GM21825 (cell line): ENCODE data around the gene NEB.
"Not testable (repeated sequence)": the region's sequence is repeated elsewhere in the genome, so short reads cannot be mapped to it uniquely, and the experiment has no call there.

ENCODE experiments used
- ATAC-seq: cut with Tn5 transposase; IDR thresholded peaks from one replicate; pipeline ENCODE4 v1.9.1; 2021; ENCODE audit warnings: mild to moderate bottlenecking, moderate library complexity; ENCODE audit not compliant: unreplicated experiment

NEB gene

DNA sequence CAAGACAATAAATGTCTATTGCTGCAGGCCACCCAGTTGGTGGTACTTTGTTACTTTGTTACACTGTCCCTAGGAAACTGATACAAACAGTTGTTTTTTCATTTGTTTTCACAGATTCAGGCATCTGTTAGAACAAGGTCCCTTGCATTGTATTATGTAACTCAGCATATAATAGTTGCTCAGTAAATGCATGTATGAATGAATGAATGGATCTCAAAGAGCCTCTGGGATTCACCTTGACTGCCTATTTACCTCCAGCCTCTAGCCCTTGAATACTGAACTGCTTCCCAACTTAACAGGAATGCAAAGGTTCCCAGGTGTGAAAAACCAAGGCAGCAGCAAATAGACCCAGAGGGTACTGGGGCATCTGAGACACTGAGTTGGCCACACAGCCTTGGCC, 27.4 kb upstream of the NEB start:
- no peak for ATAC-seq

DNA sequence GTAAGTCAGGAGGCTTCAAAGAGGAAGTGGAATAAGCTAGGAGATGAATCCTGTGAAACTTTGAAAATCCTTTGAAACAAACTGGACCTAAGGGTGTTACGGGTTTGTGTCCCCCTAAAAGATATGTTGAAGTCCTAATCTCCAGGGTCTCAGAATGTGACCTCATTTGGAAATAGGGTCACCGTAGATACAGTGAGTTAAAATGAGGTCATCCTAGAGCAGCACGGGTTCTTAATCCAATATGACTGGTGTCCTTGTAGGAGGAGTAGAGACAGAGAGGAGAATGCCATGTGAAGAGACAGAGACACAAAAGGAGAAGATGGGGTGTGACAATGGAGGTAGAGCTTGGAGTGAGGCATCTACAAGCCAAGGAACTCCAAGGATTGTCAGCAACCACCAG, 26.9 kb upstream of the NEB start:
- no peak for ATAC-seq

GRCh38 chr2:151760139-151760650, 25.9 kb upstream of the NEB start:
- no peak for ATAC-seq

- no peak for ATAC-seq
Measured at GRCh38 chr2:151758744-151759143, 24.5 kb upstream of the NEB start.

GRCh38 chr2:151757861-151758260, 23.6 kb upstream of the NEB start:
- no peak for ATAC-seq

DNA sequence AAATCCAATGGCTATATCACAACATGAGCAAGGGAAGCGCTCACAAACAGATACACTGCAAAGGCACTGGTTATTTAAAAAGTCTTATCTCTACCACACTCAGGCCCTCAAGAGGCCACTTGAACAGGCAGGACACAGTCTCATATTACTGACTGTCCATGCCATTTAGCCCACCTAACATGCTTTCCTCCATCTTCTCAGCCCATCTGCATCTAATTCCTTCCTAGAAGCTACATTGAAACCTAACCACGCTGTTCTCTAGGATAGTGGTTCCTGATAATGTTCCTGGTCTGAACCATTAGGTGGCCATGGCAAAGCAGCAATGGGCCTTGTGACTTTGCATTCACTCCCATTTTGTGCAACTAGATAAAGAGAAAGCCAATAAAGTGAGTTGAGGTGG, 22.5 kb upstream of the NEB start:
- no peak for ATAC-seq

GRCh38 chr2:151754253-151754897, 20.1 kb upstream of the NEB start:
- no peak for ATAC-seq

DNA sequence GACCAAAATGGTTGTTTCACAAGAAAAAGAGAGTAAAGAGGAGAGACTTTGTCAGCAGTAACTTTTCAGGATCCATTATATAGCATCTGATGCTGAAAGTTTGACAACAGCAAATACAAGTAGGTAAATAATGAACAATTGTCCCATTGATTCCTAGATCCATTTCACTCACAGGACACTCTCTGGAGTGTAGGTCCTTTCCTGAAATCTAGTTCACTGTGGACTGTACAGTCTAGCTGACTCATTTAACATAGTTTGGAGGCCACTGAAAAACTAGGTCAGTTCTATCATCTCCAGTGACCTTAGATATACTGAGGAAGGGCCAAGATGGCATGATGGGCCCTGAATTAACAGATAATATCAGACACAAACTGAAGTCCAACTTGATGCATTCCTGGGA, 19.3 kb upstream of the NEB start:
- no peak for ATAC-seq

DNA sequence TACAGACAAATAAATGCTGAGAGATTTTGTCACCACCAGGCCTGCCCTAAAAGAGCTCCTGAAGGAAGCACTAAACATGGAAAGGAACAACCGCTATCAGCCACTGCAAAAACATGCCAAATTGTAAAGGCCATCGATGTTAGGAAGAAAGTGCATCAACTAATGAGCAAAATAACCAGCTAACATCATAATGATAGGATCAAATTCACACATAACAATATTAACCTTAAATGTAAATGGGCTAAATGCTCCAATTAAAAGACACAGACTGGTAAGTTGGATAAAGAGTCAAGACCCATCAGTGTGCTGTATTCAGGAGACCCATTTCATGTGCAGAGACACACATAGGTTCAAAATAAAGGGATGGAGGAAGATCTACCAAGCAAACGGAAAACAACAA, 11.0 kb upstream of the NEB start:
- ATAC-seq = not testable (repeated sequence)

GRCh38 chr2:151730262-151730975, 3.9 kb downstream of the NEB start:
- peak; percentile 70 for ATAC-seq

DNA sequence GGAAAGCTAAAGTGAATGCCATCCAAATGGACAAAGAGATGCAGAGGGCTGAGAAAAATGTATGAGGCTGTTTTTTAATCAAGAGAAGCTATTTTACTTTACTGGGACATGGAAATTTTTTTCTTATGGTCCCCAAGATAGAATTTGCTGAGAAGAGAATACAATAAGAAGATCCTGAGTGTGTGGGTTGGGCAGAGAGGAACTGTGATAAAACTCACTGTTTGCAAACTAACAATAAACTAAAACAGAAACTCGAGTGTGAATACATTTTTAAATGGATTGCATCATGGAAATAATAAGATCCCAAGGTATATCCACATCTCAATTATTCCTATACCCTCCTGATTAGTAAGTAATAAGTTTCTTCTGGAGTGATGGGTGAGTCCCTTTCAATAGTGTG, 4.4 kb downstream of the NEB start:
- ATAC-seq = no peak

DNA sequence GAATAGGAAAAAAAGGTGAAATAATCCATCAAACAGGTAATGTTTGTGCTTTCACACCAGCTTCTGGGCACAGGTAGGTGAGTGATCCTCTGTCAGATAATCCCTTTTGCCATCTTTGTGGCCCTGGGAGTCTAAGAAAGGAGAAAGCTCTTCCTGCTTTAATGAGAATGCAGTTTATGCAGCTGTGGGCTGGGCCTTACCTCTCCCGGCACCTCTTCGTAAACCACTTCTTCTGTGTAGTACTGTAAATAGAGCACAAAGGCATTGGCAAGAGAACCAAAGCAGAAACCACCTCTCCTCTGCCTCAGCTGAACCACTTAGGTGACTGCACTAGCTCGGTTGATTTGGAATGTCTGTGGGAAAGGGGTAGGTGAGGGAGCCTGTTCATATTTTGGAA, 4.9 kb downstream of the NEB start:
- ATAC-seq = no peak

- ATAC-seq = no peak
Measured at GRCh38 chr2:151728804-151729414, 5.4 kb downstream of the NEB start.

- no peak for ATAC-seq
Measured at GRCh38 chr2:151727593-151728552, 6.4 kb downstream of the NEB start.

DNA sequence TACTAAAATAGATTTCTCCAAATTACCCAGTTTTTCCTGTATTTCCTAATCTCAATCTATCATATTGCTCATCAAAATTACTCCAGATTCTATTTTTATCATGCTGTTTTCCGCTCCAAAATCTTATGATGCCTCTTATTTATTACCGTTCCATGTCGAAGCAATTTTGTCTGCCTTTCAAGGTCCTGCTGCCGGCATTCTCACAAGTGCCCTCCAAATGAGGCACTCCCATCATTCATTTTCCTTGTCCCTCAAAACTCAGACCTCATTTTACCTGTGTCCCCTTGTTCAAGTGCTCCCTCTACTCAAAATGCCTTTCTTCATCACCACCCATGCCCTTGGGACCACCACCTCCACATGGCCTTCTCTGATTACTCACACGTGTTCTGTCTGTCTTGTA, 13.1 kb downstream of the NEB start:
- ATAC-seq = no peak

DNA sequence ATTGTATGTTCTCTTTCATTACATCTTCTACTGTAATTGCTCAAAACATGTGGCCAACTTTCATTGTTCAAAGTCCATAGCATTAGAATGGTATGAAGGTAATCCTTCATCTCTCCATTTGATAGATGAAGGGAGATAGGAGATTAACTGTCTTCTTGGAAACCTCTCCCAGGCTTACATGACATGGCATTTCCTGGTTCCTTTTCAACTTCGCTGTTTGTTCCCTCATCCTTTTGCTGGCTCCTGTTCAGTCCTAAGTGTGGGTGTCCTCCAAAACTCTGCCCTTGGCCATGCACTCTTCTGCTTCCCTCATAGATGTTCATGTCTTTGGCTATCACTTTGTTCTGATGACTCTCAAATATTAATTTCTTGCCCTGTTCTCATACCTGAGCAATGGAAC, 13.8 kb downstream of the NEB start:
- no peak for ATAC-seq

GRCh38 chr2:151718796-151719195, 15.5 kb downstream of the NEB start:
- ATAC-seq = no peak

GRCh38 chr2:151718247-151718646, 16.0 kb downstream of the NEB start:
- ATAC-seq = no peak

DNA sequence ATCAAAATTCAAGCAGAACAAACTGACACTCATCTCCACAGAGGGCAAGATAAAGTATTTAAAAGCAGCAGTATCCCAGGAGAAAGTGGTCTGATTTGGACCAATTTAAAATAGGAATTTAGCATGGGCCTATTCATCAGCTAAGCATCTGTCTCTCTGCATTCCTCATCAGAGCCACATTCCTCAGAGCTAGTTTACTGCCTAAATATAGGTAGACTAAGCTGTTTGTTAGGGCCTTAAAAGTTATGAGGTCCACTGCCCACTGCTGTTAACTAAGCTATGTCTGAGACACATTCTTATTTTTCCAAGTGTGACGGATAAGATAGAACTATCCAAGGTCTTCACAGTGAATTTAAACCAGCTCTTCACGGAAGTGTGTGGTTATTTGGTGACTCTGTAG, 17.6 kb downstream of the NEB start:
- no peak for ATAC-seq

DNA sequence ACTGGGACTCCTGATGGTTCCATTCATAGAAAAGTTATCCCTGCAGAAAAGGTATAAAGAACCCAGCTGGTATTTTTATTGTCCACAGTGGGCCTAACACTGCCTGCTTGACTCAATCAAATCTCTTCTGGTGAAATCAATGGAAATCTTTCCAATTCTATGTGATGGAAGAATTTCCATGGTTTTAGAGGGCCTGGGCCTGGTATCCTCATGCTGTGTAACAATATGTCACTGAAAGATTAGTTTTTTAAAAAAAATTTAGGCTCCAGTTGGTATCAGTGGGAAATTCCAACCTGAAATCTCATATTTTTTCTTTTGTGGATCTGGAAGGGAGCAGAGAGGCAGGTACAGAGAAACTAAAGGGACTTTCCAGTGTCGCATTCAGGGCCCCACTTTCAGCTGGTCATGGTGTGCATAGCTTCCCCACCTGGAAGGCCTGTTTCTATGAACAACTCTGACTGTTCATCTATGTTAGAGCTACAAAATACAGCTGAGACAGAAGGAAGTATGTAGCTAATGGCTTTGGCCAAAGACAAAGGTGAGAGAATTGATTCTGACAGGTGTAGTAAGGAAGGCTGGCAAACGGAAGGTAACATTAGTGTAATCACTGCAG, 20.9 kb downstream of the NEB start:
- ATAC-seq = no peak

DNA sequence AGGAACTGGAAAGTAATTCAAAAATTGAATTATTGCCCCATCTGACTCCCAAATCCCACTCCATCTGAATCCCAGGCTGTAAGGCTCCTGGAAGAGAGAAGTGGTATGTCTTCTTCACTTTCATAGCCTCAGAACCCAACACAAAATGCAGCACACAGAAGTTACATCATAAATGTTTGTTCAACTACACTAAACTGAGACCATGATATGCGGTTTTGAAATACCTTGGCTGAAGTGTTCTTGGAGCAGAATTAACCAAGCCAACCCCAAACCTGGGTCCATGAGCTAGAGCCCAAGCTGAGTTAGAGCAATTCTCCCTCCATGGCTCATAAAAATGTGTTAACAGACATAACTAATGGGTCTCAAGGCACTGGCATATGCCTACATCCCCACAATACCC, 23.3 kb downstream of the NEB start:
- no peak for ATAC-seq
